Measurements from ENCODE around the gene PDE8B. TPM values are rescaled to one million over a fixed set of nuclear protein-coding genes. Genes with fewer than 3 reads are reported as not detected.
A peak's percentile ranks its signal among the peaks of the same experiment; 100 is the strongest.

PDE8B gene
- total RNA-seq, 1 experiment from 2014 or later: 0.07 TPM

- H4K8ac ChIP-seq (replicated peaks; ENCODE audit: insufficient read length, low read depth, low read length): no peak overlapping the region
- Mint-ChIP-seq H3K27ac (no peak overlapping the region), H3K4me1 (no peaks in the 10 kb centered on the region), H3K27me3 (ENCODE audit: low read depth) (no peaks in the 10 kb centered on the region), H3K9me3 (no peaks in the 10 kb centered on the region), H3K4me3 (no peak overlapping the region), H3K36me3 (ENCODE audit: insufficient read depth in 1 of 3, low read depth in 3 of 3) (peaks cover 6 to 29% (median 22%) of the 10 kb centered on the region in 3 experiments; a peak in 6 of 7 replicates)
- H2AFZ ChIP-seq (ENCODE audit: low read length): no peak overlapping the region
- no peak overlapping the region for H2BK120ac ChIP-seq (ENCODE audit: low read depth, low read length, poor library complexity, severe bottlenecking)
- no peak overlapping the region for H3K9ac ChIP-seq (ENCODE audit: extremely low read depth, insufficient read length, low read length)
- no peak overlapping the region for H2BK5ac ChIP-seq (ENCODE audit: insufficient read length, low read length)
- H4K5ac ChIP-seq (ENCODE audit: insufficient read length, low read depth, low read length): no peak overlapping the region
- H2BK20ac ChIP-seq (ENCODE audit: low read depth, low read length, poor library complexity, severe bottlenecking): no peak overlapping the region
- no peaks in the 10 kb centered on the region for H3K79me1 ChIP-seq (ENCODE audit: insufficient read depth, low read depth, low read length, poor library complexity, severe bottlenecking)
- no peaks in the 10 kb centered on the region for H3K27me3 ChIP-seq (ENCODE audit: insufficient read depth, low read length)
- no peak overlapping the region for H3K4me2 ChIP-seq (ENCODE audit: insufficient read depth, insufficient read length, low read length)
- H4K91ac ChIP-seq (ENCODE audit: insufficient read length, low read depth, low read length): no peak overlapping the region
- H3K14ac ChIP-seq (ENCODE audit: insufficient read depth, low read length): no peak overlapping the region
- H2BK15ac ChIP-seq (ENCODE audit: low read depth, low read length): no peak overlapping the region
- H3K23ac ChIP-seq (ENCODE audit: insufficient read length, low read depth, low read length): no peak overlapping the region
- no peaks in the 10 kb centered on the region for H3K4me1 ChIP-seq (ENCODE audit: insufficient read depth, low read length)
- no peak overlapping the region for H2AK5ac ChIP-seq (ENCODE audit: insufficient read length, low read length)
- H3K79me2 ChIP-seq (ENCODE audit: insufficient read depth, low read length): no peaks in the 10 kb centered on the region
- peak; percentile 47 for TF ChIP-seq CTCF (conservative IDR thresholded peaks at IDR 0.05)
- H3K27ac ChIP-seq (ENCODE audit: insufficient read length, low read depth, low read length): no peak overlapping the region
- H3K4ac ChIP-seq (ENCODE audit: low read depth, low read length): no peak overlapping the region
- H3K9me3 ChIP-seq (ENCODE audit: control insufficient read depth, low read depth, low read length): no peaks in the 10 kb centered on the region
- H3T11ph ChIP-seq (ENCODE audit: low read length): no peak overlapping the region
- H2BK12ac ChIP-seq (ENCODE audit: insufficient read length, low read depth, low read length): no peak overlapping the region
- no peaks in the 10 kb centered on the region for H4K20me1 ChIP-seq (ENCODE audit: control insufficient read depth, insufficient read depth, insufficient read length)
- WGBS (ENCODE audit: extremely low coverage, insufficient read length, low lambda C conversion rate): no CpG with 5 or more reads among the region's 5 CpGs
- H3K56ac ChIP-seq (ENCODE audit: insufficient read length, low read depth, low read length): no peak overlapping the region
- H3K23me2 ChIP-seq (ENCODE audit: insufficient read length, low read depth, low read length, poor library complexity, severe bottlenecking): no peaks in the 10 kb centered on the region
- no peak for DNase-seq
- no peak overlapping the region for H3K18ac ChIP-seq (ENCODE audit: insufficient read length, low read depth, low read length)
Measured at GRCh38 chr5:77437194-77437593, 226.7 kb downstream of the PDE8B start.
